Sigmoid colon (tissue), 4 donors: ENCODE data around the gene EBLN1.

ENCODE experiments used
- EP300 ChIP-seq, 4 donors: sonication (generic); formaldehyde crosslinking; IDR thresholded peaks; one replicate each; pipeline ENCODE4 v1.6.1; 2017; ENCODE audit warnings: antibody characterized with exemption in 4 of 4
- TF ChIP-seq, protein P1 (sequence below), 4 experiments: fragments of 450-650 bp in 3 of 4; fragments of 200-600 bp in 1 of 4; IDR thresholded peaks; one replicate each; pipeline ENCODE4 v1.5.1; 2016 to 2019; ENCODE audit warnings: antibody characterized with exemption in 4 of 4, mild to moderate bottlenecking in 3 of 4, moderate library complexity in 2 of 4

- TF ChIP-seq, protein P1, sequence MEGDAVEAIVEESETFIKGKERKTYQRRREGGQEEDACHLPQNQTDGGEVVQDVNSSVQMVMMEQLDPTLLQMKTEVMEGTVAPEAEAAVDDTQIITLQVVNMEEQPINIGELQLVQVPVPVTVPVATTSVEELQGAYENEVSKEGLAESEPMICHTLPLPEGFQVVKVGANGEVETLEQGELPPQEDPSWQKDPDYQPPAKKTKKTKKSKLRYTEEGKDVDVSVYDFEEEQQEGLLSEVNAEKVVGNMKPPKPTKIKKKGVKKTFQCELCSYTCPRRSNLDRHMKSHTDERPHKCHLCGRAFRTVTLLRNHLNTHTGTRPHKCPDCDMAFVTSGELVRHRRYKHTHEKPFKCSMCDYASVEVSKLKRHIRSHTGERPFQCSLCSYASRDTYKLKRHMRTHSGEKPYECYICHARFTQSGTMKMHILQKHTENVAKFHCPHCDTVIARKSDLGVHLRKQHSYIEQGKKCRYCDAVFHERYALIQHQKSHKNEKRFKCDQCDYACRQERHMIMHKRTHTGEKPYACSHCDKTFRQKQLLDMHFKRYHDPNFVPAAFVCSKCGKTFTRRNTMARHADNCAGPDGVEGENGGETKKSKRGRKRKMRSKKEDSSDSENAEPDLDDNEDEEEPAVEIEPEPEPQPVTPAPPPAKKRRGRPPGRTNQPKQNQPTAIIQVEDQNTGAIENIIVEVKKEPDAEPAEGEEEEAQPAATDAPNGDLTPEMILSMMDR (IDR thresholded peaks at IDR 0.05): no peak
- TF ChIP-seq EP300 (IDR thresholded peaks at IDR 0.05): no peak
These were observed 13.4 kb upstream of the EBLN1 start for GRCh38 chr10:22231260-22231659.
